DMS79 treated with DMSO at 0.1 percent for 48 hours (cell line): ENCODE results near the gene ZNF827.

Source experiments
- DNase-seq: peaks from one replicate; lab custom pipeline; 2025; lab: John Stamatoyannopoulos, UW

The ZNF827 gene

DNA sequence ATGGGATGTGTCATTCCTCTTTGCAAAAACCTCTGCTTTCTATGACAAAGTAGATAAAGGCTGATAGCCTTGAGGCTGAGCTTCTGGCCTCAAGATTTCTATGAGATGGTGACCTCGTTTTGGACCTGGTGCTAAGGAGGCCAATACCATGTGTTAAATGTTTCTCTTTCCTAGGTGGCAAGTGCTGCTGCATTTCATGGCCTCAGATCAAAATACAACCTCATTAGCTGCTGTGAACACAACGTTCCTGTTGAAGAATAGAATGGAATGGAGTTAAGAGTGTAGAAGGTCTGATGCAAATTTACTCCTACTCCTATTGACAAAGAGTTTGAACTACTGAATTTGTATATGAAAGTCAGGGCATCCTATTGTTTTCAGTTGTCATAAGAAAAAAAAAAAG is 146.6 kb downstream of the ZNF827 start:
- no peak for DNase-seq

DNA sequence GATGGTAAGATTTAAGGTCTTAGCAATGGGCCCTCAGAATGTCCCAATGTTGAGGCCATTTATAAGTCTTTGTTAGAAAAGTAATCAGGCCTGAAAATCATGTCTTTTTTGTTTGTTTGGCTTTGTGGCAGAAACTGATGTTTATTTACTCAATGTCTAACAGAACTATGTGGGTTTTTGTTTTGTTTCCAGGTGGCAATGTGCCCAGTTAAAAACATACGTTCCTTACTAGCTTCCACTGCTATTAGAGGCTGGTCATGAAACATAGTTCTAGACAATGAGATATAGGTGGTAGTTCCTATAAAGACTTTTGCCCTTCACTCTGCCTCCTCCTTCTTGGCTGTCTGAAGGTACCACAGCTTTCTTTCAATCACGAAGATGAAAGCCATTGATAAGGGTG is 149.9 kb downstream of the ZNF827 start:
- DNase-seq: no peak

DNA sequence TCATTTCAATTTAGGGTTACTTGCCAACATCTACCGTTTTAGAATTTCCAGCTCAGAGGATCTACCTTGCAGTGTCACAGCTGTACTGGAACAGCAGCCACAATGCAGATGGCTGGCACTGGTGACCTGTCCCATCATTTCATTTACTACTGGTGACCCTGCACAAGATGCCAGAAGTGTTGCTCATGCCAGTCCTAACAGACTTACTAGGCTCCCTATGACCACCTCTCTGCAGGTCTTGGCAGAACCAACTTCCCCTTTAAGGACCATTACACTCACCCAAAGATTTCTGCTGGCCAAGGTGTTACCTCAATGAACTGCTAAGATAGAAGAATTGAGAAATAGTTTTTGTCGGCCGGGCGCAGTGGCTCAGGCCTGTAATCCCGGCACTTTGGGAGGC is 151.8 kb downstream of the ZNF827 start:
- DNase-seq: no peak

DNA sequence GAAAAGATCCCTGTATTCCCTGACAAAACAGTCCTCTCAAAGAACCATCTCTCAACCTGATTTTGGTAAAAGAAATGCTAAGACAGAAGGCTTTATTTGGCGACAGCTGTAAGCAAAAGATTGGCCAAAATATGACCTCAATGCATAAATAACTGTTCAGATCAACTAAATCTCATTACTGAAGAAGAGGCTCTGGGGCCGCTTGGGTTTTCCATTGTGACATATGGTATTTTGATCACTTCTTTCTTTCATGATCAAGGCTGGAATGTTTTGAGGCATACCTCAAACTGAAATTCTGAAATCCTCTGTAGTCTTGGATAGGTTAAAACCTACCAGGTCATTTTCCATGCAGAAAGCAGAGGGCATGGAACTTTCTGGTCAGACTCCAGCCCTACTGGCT is 152.4 kb downstream of the ZNF827 start:
- no peak for DNase-seq

DNA sequence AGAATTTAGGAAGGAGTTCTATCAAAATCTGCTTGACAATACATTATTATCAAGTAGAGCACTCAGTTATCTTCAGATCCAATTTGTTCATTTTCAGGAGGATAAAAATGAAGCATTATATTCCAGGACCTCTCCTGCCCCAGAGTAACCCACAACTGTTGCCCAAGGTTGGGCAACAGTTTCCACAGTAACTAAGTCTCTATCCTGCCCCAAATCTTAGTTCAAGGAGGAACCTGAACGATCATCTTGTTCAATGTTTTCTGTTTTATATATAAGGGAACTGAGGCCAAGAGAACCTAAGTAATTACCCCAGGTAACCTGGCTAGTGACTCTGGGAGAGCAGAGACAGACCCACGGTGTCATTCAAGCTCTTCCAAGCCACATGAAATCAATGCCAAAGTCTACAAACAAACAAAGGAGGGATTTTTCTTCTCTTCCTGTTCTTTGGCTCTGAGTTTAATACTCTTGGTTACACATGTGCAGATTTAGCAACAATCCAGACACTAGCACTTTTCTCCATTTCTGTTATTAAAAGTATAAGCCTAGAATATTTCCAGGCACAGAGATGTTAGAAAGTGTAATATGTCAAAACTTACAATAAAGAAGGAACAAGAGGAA is 153.1 kb downstream of the ZNF827 start:
- DNase-seq: no peak

DNA sequence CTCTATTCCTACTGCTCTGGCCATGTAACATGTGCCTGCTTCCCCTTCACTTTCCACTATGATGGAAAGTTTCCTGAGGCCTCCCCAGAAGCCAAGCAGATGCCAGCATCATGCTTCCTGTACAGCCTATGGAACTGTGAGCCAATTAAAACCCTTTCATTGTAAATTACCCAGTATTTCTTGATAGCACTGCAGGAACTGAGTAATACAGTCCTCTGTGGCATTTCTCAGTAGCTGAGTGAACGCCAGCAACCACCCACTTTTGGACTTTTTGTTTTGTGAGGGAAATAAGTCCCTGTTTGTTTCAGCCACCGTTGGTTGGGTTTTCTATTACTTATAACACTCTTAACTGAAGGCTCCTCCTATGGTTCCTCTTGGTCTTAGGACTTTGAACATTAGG is 154.6 kb downstream of the ZNF827 start:
- no peak for DNase-seq

DNA sequence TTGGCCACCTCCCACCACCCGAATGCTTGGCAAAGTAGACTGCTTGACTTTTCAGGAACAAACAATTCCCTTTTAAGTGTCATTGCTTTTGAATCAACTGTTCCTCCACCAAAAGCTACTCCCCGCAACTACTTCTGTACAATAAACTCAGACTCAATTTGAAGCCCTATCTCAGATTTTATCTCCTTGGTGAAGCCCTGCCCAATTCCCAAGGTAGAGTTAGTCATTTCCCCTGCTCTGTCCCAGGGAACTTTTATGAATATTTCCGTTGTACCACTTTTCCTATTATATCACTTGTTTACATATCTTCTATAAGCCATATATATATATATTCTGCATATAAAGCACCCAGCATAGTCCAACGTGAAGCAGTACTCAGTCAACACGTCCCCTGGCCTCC is 155.9 kb downstream of the ZNF827 start:
- no peak for DNase-seq

DNA sequence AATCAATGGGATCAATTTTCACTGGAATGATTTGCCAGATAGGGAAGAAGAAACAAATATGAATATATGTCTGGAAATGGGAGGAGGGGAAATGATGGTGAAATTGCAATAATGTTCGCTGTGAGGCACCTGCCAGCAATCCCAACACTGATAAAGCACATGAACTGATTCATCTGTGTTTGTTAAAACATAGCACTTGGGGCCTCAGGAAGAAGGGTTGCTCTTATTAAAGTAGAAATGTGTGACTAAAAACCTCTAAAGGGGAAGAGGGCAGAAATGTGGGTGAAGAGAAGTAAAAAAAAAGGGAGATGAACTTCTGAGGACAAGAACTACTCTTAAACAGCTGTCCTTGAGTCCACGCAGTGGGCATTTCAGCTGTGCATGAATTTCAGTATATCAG is 157.3 kb downstream of the ZNF827 start:
- no peak for DNase-seq

DNA sequence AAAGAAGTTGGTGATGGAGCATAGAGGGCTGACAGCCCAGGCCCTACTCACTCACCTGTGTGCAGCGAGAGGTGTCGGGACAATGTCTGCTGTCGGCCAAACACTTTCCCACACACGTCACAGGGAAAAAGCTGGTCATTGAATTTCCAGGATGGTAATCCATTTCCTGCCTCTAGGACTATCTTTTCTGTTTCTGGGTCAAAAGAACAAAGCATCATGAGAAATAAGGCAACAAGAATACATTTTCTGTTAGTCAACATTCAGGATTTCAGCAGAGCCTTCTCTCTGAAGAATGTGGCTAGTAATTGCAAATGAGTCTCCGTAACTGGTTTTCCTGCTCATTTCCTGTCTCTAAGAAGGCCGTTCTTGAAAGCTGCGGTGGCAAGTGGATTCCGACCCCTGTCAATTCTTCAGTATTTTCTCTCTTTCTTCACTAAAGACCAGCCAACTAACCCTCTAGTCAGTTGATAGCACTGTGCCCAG is 159.3 kb downstream of the ZNF827 start:
- DNase-seq: no peak

DNA sequence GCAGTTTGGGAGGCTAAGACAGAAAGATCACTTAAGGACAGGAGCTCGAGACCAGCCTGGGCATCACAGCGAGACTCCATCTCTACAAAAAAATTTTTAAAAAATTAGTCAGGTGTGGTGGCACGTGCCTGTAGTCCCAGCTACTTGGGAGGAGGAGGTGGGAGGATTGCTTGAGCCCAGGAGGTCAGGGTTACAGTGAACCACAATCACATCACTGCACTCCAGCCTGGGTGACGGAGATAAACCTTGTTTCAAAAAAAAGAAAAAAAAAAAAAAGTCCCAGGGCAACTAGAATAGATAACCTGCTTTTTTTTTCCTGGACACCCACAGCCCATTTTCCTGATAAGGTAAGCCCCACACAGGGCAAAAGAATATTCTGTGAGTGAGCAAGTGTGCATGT is 162.4 kb downstream of the ZNF827 start:
- DNase-seq: no peak

DNA sequence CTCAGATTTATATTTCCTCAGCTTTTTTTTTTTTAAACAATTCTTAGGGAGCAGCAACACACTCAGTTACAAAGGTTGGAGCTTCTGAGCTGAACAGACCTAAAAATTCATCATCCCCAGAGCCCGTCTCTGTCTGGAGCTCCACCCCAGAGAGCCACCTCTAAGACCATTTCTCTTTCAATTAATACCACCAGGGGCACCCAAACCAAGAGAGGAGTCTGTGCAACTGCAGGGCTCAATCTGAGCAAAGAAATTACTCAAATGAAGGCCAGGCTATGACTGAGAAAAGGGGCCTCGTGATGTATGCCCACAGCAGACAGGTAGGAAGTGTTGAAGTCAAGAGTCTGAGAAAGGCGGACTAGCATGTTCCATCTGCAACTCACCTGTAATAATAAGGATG is 163.2 kb downstream of the ZNF827 start:
- DNase-seq: no peak

DNA sequence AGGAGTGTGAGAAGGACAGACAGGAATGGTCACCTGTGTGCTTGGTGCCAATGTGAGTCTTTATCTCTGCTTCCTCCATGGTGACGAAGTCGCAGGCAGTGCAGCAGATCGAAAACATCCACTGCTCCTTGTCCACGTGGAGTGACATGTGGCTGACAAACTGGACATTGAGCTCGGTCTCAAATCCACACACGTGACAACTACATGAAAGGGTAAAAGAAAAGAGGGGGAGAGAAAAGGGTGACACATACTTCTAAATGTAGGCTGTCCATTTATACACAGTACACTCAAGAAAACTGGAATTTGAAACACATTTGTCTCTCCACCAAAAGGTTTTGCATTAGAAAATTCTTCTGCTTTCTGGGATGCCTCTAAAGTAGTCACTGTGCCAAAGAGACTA is 164.2 kb downstream of the ZNF827 start:
- DNase-seq: no peak

DNA sequence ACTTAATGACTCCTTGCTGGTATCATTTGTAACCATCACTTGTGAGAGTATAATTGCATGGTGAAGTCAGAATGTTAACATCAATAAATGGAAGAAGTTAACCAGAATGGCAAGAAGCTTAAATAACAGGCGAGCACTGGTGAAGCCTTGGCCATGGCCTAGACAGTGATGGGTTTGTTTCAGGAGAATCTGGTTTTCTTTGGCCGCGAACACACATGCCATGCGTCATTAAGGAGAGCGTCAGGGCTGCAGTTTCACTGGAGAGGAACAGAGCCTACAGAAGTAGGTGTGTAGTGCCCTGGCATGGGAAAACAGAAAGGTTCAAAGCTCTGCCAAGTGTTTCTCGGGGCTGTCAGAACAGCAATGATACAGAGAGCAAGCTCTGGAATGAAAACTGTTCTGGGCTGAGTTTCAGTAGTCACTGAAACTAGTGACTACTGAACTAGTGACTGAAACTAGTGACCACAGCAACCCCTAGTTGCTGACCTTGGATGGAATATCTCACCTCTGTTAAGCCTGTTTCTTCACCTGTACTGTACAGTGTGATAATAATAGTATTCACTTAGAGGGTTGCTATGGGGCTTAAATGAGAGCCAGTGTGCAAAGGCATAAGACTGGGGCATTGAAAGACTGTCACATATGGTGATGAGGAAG is 164.9 kb downstream of the ZNF827 start:
- no peak for DNase-seq

DNA sequence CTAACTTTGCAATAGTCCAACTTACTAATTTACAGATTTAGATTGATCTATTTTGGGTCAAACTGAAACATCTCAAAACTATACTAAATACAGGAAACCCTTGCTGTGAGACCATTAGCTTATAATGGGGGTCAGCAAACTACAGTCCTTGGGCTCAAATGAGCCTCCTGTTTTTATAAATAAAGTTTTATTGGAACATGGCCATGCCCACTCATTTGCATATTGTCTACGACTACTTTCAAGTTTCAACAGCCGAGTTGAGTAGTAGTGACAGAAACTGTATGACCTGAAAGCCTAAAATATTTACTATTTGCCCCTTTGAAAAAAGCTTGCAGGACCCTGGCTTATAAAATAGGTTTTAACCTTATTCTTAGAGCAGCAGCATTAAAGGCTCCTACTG is 166.3 kb downstream of the ZNF827 start:
- DNase-seq: no peak

DNA sequence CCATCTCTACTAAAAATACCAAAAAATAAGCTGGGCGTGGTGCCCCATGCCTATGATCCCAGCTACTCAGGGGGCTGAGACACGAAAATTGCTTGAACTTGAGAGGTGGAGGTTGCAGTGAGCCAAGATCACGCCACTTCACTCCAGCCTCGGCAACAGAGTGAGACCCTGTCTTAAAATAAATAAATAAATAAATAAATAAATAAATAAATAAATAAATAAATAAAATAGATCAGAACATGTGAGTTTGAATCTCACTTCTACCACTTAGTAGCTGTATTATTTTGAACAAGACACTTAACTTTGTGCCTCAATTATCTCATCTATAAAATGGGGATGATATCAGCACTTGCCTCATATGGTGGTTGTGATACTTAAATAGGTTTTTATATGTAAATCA is 168.5 kb downstream of the ZNF827 start:
- DNase-seq: no peak

DNA sequence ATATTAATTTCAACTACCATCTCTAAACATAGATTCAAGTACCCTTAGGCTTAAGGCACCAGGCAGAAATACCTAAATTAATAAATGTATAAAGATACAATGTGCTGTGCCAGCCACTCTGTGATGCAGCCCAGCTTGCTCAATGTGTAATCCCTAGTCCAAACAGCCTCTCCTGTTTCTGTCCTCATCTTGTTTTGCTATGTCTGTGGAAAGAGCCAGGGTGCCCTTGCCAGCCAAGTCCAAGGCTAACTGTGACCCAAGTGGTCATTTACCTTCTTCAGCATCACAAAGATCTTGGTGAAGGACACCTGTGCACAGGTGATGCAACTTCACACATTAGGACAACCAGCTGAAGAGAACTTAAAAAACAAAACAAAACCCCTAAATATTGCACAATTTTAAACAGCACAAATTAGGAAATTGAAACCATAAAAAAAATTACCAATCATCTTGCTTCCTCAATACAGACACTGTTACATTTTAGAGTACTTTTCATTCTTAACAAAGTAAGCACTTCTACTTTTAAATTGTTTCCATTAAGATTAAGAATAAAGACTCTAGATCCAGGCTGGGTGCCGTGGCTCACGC is 169.1 kb downstream of the ZNF827 start:
- DNase-seq: no peak

DNA sequence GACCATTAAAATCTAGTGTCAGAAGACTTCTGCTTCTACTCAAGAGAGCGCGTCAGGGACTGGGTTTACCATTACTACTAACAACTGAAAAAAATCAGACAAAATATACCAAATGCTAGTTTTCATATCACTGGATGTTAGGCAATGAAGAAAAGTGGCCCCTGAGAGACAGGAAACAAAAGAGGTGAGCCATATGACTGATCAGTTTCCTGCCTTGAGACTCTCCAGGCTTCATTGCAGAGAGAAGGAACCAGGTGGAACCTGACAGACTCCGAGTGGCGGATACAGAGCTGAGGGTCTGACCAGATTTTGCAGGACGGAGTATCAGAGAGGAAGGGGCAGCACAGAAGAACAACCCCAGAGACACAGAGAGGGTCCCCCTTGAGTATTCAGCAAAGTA is 172.3 kb downstream of the ZNF827 start:
- DNase-seq: no peak

DNA sequence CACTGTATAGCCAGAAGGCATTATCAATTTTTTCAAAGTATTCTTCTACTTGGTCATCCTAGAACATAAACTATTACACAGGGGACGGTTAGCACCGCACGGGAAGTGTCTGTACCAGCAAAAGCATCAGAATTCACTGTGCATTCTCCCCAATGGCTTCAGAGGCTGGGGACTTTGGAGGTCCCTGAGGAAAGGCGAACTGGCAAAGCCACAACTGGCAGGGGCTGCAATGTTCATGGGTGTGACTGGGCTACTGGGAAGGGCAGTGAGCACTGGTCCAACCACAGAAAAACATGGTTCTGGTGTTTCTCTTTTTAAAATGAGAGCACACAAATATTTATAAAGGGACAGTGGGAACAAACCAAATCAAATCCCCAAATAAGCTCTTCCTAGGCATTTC is 175.2 kb downstream of the ZNF827 start:
- DNase-seq: no peak

DNA sequence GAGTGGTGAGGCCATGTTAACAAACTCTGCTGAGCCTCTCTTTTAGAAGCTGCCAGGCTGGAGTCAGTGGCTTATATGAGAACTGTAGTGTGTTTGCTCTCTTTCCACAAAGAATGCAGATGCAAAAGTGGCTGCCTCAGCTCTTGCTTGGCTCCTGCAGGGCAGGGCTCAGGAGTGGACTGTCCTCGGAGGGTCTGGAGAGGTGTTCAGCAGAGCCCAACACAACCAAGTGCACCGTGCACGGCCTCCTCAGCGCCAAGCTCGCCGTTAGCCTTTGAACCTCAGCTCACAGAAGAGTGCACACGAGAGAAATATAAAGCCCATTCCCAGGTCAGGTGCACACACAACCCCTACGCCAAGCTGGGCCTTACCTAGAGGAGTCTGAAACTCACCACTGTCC is 175.9 kb downstream of the ZNF827 start:
- DNase-seq: no peak

DNA sequence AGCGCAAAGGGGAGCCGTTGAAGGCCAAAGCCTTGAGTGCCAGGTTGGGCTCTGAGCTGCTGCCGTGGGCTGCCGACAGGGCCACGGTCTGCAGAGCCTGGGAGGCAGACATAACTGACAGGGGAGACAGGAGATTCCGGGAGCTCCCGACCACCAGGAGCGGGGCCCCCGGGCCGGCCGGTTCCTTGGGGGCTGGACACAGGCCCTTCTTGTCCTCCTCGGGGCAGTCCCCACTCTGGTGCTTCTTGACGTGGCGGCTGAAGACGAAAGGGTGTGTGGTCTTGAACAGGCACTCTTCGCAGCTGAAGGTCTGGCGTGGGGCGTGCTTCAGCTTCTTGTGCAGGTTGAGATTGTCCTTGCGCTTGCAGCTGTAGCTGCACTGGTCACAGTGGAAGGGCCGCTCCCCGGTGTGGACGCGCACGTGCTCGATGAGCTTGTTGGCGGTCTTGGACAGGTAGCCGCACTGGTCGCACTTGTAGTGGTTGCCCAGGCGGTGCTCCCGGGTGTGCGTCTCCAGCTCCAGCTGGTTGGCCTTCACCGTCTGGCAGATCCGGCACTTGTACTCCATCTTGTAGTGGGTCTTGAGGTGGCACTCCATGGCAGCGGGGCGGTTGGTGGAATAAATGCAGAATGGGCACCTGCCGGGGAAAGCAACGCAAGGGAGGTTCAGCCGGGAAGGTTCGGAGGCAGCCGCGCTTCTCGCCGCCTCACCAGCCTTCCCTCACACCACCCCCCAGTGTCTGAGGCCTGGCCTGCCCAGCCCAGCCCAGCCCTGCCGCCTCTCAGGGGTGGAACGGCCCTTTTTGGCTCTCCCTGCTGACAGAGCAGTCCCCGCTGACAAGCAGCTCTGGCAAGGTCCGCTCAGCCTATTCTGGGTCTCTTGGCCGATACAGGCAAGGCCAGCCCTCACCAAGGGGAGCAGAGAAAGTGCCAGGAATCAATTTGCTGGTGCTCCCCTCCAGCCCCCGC is 177.4 kb downstream of the ZNF827 start:
- no peak for DNase-seq

DNA sequence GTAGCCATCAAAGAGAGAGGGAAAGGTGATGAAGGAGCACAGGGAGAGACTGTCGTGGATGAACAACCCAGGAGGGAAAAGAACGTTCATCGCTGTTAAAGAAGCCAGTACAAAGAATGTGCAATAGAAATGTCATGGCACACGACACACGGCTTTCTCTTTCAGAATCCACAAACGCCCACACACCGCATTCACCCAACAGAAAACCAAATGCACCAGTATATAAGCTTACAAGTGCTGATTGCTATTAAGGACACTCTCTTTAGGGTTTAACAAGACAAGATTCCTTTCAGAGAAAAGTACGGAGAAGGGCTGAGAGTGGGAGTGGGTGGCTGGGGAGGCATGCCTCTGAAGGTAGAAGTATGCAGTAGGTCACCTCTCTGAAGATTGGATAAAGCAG is 178.4 kb downstream of the ZNF827 start:
- no peak for DNase-seq

DNA sequence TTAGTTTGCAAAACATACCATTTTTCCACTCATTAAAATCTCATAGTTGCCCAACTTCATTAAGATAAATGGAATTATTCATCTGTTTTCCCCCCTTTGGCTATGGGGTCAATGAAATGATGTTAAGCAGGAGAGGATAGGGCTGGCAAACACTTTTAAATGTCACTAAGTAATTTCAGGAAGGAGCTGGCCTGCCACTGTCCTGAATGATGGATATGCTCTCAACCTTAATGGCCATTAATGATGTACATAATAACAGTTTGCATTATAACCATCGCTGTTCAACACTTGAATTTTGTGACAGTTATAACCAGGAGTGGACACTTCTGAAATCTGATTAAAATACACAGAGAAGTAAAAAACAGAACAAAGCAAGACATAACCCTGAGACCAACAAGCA is 181.4 kb downstream of the ZNF827 start:
- DNase-seq: no peak

DNA sequence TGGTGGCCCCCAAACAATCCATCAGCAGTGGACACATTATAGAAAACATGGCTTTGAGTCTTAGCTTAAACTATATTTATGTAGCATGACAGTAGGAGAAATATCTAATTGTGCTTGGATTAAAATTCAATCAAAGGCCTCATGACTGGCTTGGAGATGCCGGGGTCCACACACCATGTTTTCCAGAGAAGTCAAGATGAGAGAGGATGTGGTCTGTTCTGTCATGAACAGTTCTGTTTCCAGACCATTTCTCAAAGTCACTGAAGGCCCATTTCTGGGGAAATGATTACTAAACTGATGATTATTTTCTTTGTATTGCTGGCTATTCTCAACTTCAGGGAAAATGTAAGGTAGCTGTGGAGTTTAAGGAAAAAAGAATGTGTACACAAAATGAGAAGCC is 182.4 kb downstream of the ZNF827 start:
- DNase-seq: no peak
